ENCODE data around the gene CUX1. TPM values are rescaled to one million over a fixed set of nuclear protein-coding genes. Genes with fewer than 3 reads are reported as not detected.

The CUX1 gene
- total and polyA plus RNA-seq, 9 donors, result 42.2 to 151 (median 126) TPM

GRCh38 chr7:101775181-101775580 is 42.2 kb upstream of the CUX1 start:
- DNase-seq, result no peak
- no peak overlapping the region for H3K27ac ChIP-seq
- TF ChIP-seq EP300 (IDR thresholded peaks at IDR 0.05) (no peak), POLR2A (IDR thresholded peaks at IDR 0.05) (no peak), CTCF (IDR thresholded peaks at IDR 0.05) (no peak)
- WGBS, 3 donors, result 86 to 94% (median 88%) methylated on average over 9 of the region's 9 CpGs
- no peaks in the 10 kb centered on the region for H3K36me3 ChIP-seq
- H3K4me3 ChIP-seq, result no peak overlapping the region
- intact Hi-C loops (cut with DNase I), result no loop called here
- H3K9me3 ChIP-seq, result no peaks in the 10 kb centered on the region
- no peaks in the 10 kb centered on the region for H3K27me3 ChIP-seq
- H3K4me1 ChIP-seq (ENCODE audit: insufficient read depth), result no peaks in the 10 kb centered on the region

GRCh38 chr7:101778026-101778580 is 39.3 kb upstream of the CUX1 start:
- no peaks in the 10 kb centered on the region for H3K9me3 ChIP-seq
- H3K27ac ChIP-seq, result no peak overlapping the region
- no peaks in the 10 kb centered on the region for H3K27me3 ChIP-seq
- no peaks in the 10 kb centered on the region for H3K4me1 ChIP-seq (ENCODE audit: insufficient read depth)
- TF ChIP-seq CTCF (IDR thresholded peaks at IDR 0.05) (no peak), POLR2A (IDR thresholded peaks at IDR 0.05) (no peak), EP300 (IDR thresholded peaks at IDR 0.05) (no peak)
- H3K4me3 ChIP-seq, result no peak overlapping the region
- no peaks in the 10 kb centered on the region for H3K36me3 ChIP-seq
- DNase-seq, result no peak
- intact Hi-C loops (cut with DNase I), result no loop called here
- WGBS, 3 donors, result 92 to 94% (median 92%) methylated on average over 20 of the region's 20 CpGs

- DNase-seq, result no peak
- Histone ChIP-seq H3K9me3 (no peaks in the 10 kb centered on the region), H3K36me3 (no peaks in the 10 kb centered on the region), H3K4me3 (no peak overlapping the region), H3K27me3 (no peaks in the 10 kb centered on the region), H3K4me1 (ENCODE audit: insufficient read depth) (no peaks in the 10 kb centered on the region), H3K27ac (no peak overlapping the region)
- 85 to 92% (median 89%) methylated on average over 4 of the region's 4 CpGs for WGBS, 3 donors
- intact Hi-C loops (cut with DNase I), result no loop called here
- no peak for TF ChIP-seq POLR2A (IDR thresholded peaks at IDR 0.05)
- no peak for TF ChIP-seq CTCF (IDR thresholded peaks at IDR 0.05)
Observed at GRCh38 chr7:101779267-101779666, 38.2 kb upstream of the CUX1 start.

- intact Hi-C loops (cut with DNase I), result no loop called here
- 69 to 88% (median 87%) methylated on average over 3 of the region's 3 CpGs for WGBS, 3 donors
- no peak for TF ChIP-seq POLR2A (IDR thresholded peaks at IDR 0.05)
- no peak overlapping the region for H3K27ac ChIP-seq
- no peaks in the 10 kb centered on the region for H3K9me3 ChIP-seq
- H3K36me3 ChIP-seq, result no peaks in the 10 kb centered on the region
- no peaks in the 10 kb centered on the region for H3K4me1 ChIP-seq (ENCODE audit: insufficient read depth)
- no peak for DNase-seq
- no peaks in the 10 kb centered on the region for H3K27me3 ChIP-seq
- H3K4me3 ChIP-seq, result no peak overlapping the region
Observed at GRCh38 chr7:101780281-101780680, 37.1 kb upstream of the CUX1 start.

- no peak for TF ChIP-seq CTCF (IDR thresholded peaks at IDR 0.05)
- TF ChIP-seq EP300 (IDR thresholded peaks at IDR 0.05), result no peak
- no peak for TF ChIP-seq POLR2A (IDR thresholded peaks at IDR 0.05)
Observed at GRCh38 chr7:101781439-101781838, 36.0 kb upstream of the CUX1 start.

More at GRCh38 chr7:101781439-101781838, 36.0 kb upstream of the CUX1 start:
- 46 to 50% (median 48%) methylated on average over 8 of the region's 8 CpGs for WGBS, 3 donors
- Histone ChIP-seq H3K36me3 (no peaks in the 10 kb centered on the region), H3K9me3 (no peaks in the 10 kb centered on the region), H3K27ac (no peak overlapping the region), H3K4me1 (ENCODE audit: insufficient read depth) (no peaks in the 10 kb centered on the region), H3K4me3 (no peak overlapping the region), H3K27me3 (no peaks in the 10 kb centered on the region)
- no peak for DNase-seq
- intact Hi-C loops (cut with DNase I), result no loop called here

Measured in ovary (tissue), 9 donors.